ENCODE measurements around the gene IRF2BP1. TPM values are rescaled to one million over a fixed set of nuclear protein-coding genes. Genes with fewer than 3 reads are reported as not detected.
A peak's percentile ranks its signal among the peaks of the same experiment; 100 is the strongest.

Gene IRF2BP1, protein sequence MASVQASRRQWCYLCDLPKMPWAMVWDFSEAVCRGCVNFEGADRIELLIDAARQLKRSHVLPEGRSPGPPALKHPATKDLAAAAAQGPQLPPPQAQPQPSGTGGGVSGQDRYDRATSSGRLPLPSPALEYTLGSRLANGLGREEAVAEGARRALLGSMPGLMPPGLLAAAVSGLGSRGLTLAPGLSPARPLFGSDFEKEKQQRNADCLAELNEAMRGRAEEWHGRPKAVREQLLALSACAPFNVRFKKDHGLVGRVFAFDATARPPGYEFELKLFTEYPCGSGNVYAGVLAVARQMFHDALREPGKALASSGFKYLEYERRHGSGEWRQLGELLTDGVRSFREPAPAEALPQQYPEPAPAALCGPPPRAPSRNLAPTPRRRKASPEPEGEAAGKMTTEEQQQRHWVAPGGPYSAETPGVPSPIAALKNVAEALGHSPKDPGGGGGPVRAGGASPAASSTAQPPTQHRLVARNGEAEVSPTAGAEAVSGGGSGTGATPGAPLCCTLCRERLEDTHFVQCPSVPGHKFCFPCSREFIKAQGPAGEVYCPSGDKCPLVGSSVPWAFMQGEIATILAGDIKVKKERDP
- total RNA-seq: 11.3 and 11.8 TPM in 2 replicates

DNA sequence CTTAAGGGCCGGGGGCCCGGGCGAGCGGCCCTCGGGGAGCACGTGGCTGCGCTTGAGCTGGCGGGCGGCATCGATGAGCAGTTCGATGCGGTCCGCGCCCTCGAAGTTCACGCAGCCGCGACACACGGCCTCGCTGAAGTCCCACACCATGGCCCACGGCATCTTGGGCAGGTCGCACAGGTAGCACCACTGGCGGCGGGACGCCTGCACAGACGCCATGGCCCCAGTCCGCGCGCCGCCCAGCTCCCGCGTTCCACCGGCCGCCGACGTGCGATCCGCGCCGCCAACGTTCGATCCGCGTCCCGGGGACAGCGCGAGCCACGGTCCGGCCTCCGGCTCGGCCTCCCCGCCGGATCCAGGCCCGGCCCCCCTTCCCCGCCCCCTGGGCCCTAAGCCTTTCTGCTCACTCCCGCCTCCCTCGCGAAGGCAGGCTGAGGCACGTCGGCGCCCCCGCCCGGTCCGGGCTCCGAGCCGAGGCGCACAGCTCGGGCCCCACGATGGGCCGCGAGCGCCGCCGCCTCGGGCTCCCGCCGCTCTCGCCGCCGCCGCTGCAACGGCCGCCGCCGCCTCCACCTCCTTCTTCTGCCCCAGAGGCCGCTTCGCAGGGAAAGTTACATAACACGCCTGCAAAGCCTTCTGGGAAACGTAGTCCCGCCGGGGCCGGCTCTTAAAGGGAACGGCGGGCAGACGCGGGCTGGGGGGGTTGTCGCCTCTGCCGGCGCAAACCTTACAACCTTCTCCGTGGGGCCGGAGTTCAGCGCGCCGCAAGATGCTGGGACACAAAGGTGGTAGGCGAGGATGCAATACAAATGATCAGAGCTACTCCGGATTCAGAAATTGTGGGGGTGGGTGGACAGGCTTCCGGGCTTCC is at the start of gene IRF2BP1:
Gene IRF2BP1, minus strand, starts transcription at position 586 of the 871 bp plus-strand sequence. Its CDS starts 367 bp downstream, at position 219.
- TF ChIP-seq, protein P1, sequence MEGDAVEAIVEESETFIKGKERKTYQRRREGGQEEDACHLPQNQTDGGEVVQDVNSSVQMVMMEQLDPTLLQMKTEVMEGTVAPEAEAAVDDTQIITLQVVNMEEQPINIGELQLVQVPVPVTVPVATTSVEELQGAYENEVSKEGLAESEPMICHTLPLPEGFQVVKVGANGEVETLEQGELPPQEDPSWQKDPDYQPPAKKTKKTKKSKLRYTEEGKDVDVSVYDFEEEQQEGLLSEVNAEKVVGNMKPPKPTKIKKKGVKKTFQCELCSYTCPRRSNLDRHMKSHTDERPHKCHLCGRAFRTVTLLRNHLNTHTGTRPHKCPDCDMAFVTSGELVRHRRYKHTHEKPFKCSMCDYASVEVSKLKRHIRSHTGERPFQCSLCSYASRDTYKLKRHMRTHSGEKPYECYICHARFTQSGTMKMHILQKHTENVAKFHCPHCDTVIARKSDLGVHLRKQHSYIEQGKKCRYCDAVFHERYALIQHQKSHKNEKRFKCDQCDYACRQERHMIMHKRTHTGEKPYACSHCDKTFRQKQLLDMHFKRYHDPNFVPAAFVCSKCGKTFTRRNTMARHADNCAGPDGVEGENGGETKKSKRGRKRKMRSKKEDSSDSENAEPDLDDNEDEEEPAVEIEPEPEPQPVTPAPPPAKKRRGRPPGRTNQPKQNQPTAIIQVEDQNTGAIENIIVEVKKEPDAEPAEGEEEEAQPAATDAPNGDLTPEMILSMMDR (IDR thresholded peaks at IDR 0.05; ENCODE audit: insufficient read depth, low read length, severe bottlenecking): no peak
- H3K27me3 ChIP-seq (ENCODE audit: control insufficient read depth, insufficient read depth, low read length): no peaks in the 10 kb centered on the region
- H3K36me3 ChIP-seq (ENCODE audit: control insufficient read depth, insufficient read depth, low read length): peaks cover 2% of the 10 kb centered on the region
- H3K4me3 ChIP-seq (ENCODE audit: low read depth, low read length): peak within 1 kb of the TSS; percentile 62
- DNase-seq (ENCODE audit: low read depth) (peak; percentile 83), FAIRE-seq (no peak)

DNA sequence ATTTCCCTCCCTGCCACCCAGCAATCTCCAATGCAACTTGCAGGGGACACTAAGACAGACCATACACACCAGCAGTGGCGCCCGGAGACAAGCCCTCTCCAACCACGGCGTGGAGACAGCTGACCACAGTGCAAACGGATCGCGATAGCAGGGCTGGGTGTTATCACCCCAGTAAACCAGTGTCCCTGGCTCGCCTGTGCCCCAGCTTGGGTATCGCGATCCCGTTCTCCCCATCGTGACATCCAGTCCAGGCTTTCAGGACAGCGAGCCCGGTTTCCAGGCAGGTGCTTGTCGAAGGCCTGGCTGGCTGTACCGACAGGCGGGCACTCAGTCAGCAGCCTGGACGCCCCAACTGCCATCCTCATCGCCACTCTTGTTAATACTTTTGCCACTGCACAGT is 49.3 kb upstream of the IRF2BP1 start:
- Histone ChIP-seq H3K27me3 (ENCODE audit: control insufficient read depth, insufficient read depth, low read length) (peaks cover 7% of the 10 kb centered on the region), H3K36me3 (ENCODE audit: control insufficient read depth, insufficient read depth, low read length) (no peaks in the 10 kb centered on the region), H3K4me3 (ENCODE audit: low read depth, low read length) (no peak overlapping the region)
- TF ChIP-seq, protein P1 (IDR thresholded peaks at IDR 0.05; ENCODE audit: insufficient read depth, low read length, severe bottlenecking): no peak
- FAIRE-seq: no peak
- DNase-seq (ENCODE audit: low read depth): no peak

DNA sequence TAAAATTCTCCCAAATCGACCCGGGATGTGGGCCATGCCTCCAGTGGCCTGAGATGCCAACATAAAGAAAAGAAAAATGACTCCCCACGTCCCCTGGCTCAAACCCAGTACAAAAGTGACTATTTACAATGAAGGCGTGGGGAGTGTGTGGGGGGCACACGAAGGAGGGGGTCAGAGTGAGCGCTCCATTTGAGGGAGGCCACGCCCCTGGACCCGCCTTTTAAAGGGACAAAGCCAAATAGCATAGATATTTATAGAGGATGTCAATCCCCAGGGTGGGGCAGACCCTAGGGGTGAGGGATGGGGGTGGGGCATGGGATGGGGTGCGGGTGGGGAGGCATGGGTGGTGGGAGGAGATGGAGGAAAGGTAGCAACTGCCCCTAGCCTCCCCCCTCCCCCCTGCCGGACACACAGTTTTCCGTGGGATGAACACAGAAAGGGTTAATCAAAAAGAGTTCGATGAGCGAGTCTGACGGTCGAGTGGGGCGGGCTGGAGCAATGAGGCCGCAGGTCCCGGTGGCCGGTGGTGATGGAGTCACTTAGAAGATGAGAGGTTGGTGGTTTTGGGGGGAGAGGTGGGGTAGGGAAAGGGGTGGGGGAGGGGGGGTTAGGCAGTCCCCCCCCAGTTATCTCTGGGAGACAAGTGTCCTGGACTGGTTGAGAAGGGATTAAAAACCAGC is 48.8 kb upstream of the IRF2BP1 start:
- Histone ChIP-seq H3K36me3 (ENCODE audit: control insufficient read depth, insufficient read depth, low read length) (no peaks in the 10 kb centered on the region), H3K27me3 (ENCODE audit: control insufficient read depth, insufficient read depth, low read length) (peaks cover 7% of the 10 kb centered on the region), H3K4me3 (ENCODE audit: low read depth, low read length) (no peak overlapping the region)
- TF ChIP-seq, protein P1 (IDR thresholded peaks at IDR 0.05; ENCODE audit: insufficient read depth, low read length, severe bottlenecking): no peak
- no peak for FAIRE-seq
- DNase-seq (ENCODE audit: low read depth): no peak

DNA sequence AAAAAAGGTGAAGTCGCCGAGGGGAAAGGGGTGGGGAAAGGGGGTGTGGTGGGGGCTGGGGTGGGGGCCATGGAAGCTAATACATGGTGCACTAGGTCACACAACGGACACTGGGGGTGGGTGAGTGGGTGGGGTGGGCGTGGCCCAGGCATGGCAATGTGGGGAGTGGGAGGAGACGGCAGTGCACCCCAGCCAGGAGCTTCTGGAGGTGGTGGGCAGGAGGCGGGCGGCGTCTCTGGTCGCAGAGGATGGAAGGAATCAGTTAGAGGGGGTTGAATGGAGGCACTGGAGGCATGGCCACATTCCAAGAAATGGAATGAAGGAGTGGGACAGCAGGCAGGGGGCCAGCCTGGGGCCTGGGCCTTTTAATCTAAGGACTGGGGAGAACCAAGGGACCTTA is 47.8 kb upstream of the IRF2BP1 start:
- H3K27me3 ChIP-seq (ENCODE audit: control insufficient read depth, insufficient read depth, low read length): peaks cover 7% of the 10 kb centered on the region
- TF ChIP-seq, protein P1 (IDR thresholded peaks at IDR 0.05; ENCODE audit: insufficient read depth, low read length, severe bottlenecking): no peak
- H3K36me3 ChIP-seq (ENCODE audit: control insufficient read depth, insufficient read depth, low read length): no peaks in the 10 kb centered on the region
- H3K4me3 ChIP-seq (ENCODE audit: low read depth, low read length): no peak overlapping the region
- FAIRE-seq (no peak), DNase-seq (ENCODE audit: low read depth) (no peak)

DNA sequence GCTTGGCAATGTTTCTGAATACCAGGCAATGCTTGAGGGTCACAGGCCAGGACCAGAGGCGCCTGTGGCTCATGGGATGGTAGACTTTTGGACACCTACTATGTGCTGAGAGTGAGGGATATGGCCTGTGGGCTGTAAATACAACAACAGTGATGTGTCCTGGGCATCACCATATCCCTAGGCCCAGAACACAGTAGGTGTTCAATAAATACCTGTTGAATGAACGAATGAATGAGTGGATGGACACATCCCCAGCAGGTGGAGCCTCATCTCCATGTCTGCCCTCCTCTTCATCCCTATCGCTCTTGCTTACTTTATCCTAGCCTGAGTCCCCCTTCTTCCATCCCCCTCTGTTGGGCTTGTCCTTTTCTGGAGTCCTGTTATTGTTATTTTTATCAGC is 45.1 kb upstream of the IRF2BP1 start:
- no peaks in the 10 kb centered on the region for H3K36me3 ChIP-seq (ENCODE audit: control insufficient read depth, insufficient read depth, low read length)
- TF ChIP-seq, protein P1 (IDR thresholded peaks at IDR 0.05; ENCODE audit: insufficient read depth, low read length, severe bottlenecking): no peak
- H3K27me3 ChIP-seq (ENCODE audit: control insufficient read depth, insufficient read depth, low read length): peaks cover 6% of the 10 kb centered on the region
- FAIRE-seq (no peak), DNase-seq (ENCODE audit: low read depth) (no peak)
- no peak overlapping the region for H3K4me3 ChIP-seq (ENCODE audit: low read depth, low read length)
